ENCODE results near the gene CARD14. TPM values are rescaled to one million over a fixed set of nuclear protein-coding genes. Genes with fewer than 3 reads are reported as not detected.

CARD14 gene
- not detected in 2 replicates for total RNA-seq

DNA sequence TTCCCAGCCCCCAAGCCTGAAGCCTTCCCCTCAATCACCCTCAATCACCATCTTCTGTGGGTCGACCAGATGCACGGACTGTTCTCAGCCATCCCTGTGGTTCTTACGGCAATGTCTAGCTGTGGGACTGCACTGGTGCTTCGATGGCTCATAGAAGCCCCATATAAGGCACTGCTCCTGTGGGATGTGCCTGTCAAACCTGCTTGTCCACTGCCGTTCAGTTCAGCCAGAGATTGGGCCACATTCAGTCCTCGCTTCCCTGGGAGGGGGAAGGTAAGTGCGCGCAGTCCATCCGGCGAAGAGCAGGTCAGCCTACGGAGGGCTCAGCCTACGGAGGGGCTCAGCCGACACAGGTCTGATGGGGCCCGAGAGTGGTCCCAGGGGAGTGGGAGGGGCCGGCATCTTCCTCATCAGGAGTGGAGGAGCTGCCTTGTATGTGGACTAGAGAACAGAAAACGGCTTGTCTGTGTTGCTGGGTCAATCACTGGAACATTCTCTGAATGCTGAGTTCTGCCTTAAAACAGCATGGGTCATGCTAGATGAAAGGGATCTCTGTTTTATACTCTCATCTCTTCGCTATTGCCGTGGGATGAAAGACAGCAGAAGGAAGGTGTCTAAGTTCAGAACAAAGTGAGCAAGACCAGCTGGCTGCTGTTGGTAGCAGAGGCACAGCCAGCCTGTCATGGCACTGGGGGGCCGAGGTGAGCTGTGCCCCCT, at the start of gene CARD14:
TSS of gene CARD14 (plus strand) at position 247 of the 717 bp plus-strand sequence. CDS start 11,409 bp downstream, outside the sequence.
- H3K27me3 Mint-ChIP-seq, result peaks cover 2% of the 10 kb centered on the region
- intact Hi-C loops (cut with micrococcal nuclease), result no loop called here
- no peak within 1 kb of the TSS for H3K27ac Mint-ChIP-seq
- no peak within 1 kb of the TSS for H3K4me3 Mint-ChIP-seq
- peaks cover 2% of the 10 kb centered on the region for H3K4me1 Mint-ChIP-seq
- no peak for DNase-seq
- no peaks in the 10 kb centered on the region for H3K9me3 Mint-ChIP-seq
- H3K36me3 Mint-ChIP-seq (ENCODE audit: low read depth), result no peaks in the 10 kb centered on the region

- no peaks in the 10 kb centered on the region for H3K9me3 Mint-ChIP-seq
- no peak for DNase-seq
- H3K4me3 Mint-ChIP-seq, result no peak overlapping the region
- peaks cover 8% of the 10 kb centered on the region for H3K27me3 Mint-ChIP-seq
- no peak overlapping the region for H3K27ac Mint-ChIP-seq
- no peaks in the 10 kb centered on the region for H3K36me3 Mint-ChIP-seq (ENCODE audit: low read depth)
- intact Hi-C loops (cut with micrococcal nuclease), result no loop called here
- H3K4me1 Mint-ChIP-seq, result no peaks in the 10 kb centered on the region
These were observed 47.7 kb upstream of the CARD14 start for GRCh38 chr17:80122026-80122575.

GRCh38 chr17:80122926-80123505, 46.8 kb upstream of the CARD14 start:
- H3K27me3 Mint-ChIP-seq, result peaks cover 13% of the 10 kb centered on the region
- no peak overlapping the region for H3K27ac Mint-ChIP-seq
- H3K36me3 Mint-ChIP-seq (ENCODE audit: low read depth), result no peaks in the 10 kb centered on the region
- H3K4me3 Mint-ChIP-seq, result no peak overlapping the region
- no peak for DNase-seq
- H3K9me3 Mint-ChIP-seq, result no peaks in the 10 kb centered on the region
- no peaks in the 10 kb centered on the region for H3K4me1 Mint-ChIP-seq
- intact Hi-C loops (cut with micrococcal nuclease), result no loop called here

DNA sequence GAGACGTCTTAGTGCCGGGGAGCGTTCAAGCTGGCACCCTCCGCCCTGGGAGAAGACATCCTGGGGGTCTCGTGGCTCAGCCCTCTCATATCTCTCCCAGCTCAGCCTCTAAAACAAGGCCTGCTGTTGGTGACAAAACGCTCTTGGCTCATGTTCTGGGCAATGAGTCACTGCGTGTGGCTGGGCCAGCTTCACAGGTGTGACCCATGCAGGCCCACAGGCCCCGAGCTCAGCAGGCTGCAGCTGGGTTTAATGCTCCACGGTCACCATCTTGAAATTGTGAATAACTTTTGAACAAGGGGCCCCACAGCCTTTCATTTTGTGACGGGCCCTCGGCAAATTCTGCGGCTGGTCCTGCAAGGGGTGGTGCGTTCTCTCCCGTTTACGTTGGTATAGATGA, 46.0 kb upstream of the CARD14 start:
- DNase-seq, result no peak
- Mint-ChIP-seq H3K4me1 (no peaks in the 10 kb centered on the region), H3K36me3 (ENCODE audit: low read depth) (no peaks in the 10 kb centered on the region), H3K4me3 (no peak overlapping the region), H3K27me3 (peaks cover 20% of the 10 kb centered on the region), H3K9me3 (no peaks in the 10 kb centered on the region), H3K27ac (no peak overlapping the region)
- intact Hi-C loops (cut with micrococcal nuclease), result no loop called here

GRCh38 chr17:80124351-80124981, 45.4 kb upstream of the CARD14 start:
- no peak for DNase-seq
- intact Hi-C loops (cut with micrococcal nuclease), result no loop called here
- Mint-ChIP-seq H3K27ac (no peak overlapping the region), H3K27me3 (peaks cover 25% of the 10 kb centered on the region), H3K9me3 (no peaks in the 10 kb centered on the region), H3K36me3 (ENCODE audit: low read depth) (no peaks in the 10 kb centered on the region), H3K4me1 (no peaks in the 10 kb centered on the region), H3K4me3 (no peak overlapping the region)

- Mint-ChIP-seq H3K4me1 (no peaks in the 10 kb centered on the region), H3K27ac (no peak overlapping the region), H3K27me3 (peaks cover 28% of the 10 kb centered on the region), H3K36me3 (ENCODE audit: low read depth) (no peaks in the 10 kb centered on the region), H3K9me3 (no peaks in the 10 kb centered on the region), H3K4me3 (no peak overlapping the region)
- intact Hi-C loops (cut with micrococcal nuclease), result no loop called here
- no peak for DNase-seq
These were observed 44.0 kb upstream of the CARD14 start for GRCh38 chr17:80125656-80126448.

GRCh38 chr17:80126449-80126715, 43.4 kb upstream of the CARD14 start:
- H3K27me3 Mint-ChIP-seq, result peaks cover 28% of the 10 kb centered on the region
- H3K9me3 Mint-ChIP-seq, result no peaks in the 10 kb centered on the region
- intact Hi-C loops (cut with micrococcal nuclease), result no loop called here
- DNase-seq, result no peak
- no peak overlapping the region for H3K27ac Mint-ChIP-seq
- H3K4me1 Mint-ChIP-seq, result no peaks in the 10 kb centered on the region
- no peak overlapping the region for H3K4me3 Mint-ChIP-seq
- no peaks in the 10 kb centered on the region for H3K36me3 Mint-ChIP-seq (ENCODE audit: low read depth)

- Mint-ChIP-seq H3K27ac (no peak overlapping the region), H3K4me1 (no peaks in the 10 kb centered on the region), H3K27me3 (peaks cover 28% of the 10 kb centered on the region), H3K36me3 (ENCODE audit: low read depth) (peaks cover 13% of the 10 kb centered on the region), H3K4me3 (no peak overlapping the region), H3K9me3 (no peaks in the 10 kb centered on the region)
- DNase-seq, result no peak
- intact Hi-C loops (cut with micrococcal nuclease), result no loop called here
These were observed 40.7 kb upstream of the CARD14 start for GRCh38 chr17:80129006-80129565.

DNA sequence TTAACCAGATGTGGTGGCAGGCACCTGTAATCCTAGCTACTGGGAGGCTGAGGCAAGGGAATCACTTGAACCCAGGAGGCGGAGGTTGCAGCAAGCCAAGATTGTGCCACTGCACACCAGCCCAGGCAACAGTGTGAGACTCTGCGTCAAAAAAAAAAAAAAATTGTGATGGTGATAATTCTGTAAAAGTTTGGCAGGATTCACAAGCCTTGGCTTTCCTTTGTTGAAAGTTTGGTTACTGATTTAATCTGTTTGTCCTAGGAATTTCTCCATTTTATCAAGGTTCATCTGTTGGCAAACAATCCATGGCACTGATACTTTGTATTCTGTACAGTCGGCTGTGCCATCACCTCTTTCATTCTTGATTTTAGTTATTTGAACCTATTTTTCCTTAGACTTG, 38.8 kb upstream of the CARD14 start:
- H3K9me3 Mint-ChIP-seq, result no peaks in the 10 kb centered on the region
- H3K4me3 Mint-ChIP-seq, result no peak overlapping the region
- peaks cover 27% of the 10 kb centered on the region for H3K36me3 Mint-ChIP-seq (ENCODE audit: low read depth)
- DNase-seq, result no peak
- no peaks in the 10 kb centered on the region for H3K4me1 Mint-ChIP-seq
- H3K27me3 Mint-ChIP-seq, result peaks cover 26% of the 10 kb centered on the region
- intact Hi-C loops (cut with micrococcal nuclease), result no loop called here
- no peak overlapping the region for H3K27ac Mint-ChIP-seq

DNA sequence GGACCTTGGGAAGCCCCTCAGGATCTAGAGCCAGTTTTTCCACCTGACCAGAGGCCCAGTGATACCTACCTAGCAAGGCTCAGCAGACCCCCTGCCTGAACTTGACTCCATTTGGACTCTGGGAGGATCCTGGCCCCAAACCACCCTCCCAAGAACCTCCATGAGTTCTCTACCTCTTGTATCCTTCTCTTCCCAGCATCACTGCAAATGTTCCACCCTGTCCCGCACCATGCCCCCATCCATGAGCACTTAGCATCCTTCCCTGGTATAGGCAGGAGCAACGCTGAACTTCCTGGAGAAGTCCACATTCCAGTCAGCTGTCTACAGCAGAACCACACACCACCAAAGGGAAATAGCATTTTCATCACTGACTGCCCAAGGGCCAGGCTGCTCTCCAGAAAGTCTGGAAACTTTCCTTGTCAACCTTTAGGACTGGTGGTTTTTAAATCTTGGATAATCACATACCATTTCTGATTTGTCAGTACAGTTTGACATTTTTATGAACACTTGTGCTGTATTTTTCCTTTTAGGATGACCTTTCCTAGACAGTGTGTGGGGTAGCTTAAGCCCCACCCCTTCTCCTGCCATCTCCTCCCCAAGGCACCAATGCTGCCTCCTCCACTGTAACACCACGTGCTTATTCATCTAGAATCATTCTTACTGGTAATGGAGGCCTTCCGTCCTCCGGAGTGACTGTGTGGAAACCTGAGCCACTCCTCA, 36.8 kb upstream of the CARD14 start:
- H3K9me3 Mint-ChIP-seq, result no peaks in the 10 kb centered on the region
- H3K4me3 Mint-ChIP-seq, result no peak overlapping the region
- peaks cover 47% of the 10 kb centered on the region for H3K36me3 Mint-ChIP-seq (ENCODE audit: low read depth)
- intact Hi-C loops (cut with micrococcal nuclease), result no loop called here
- peaks cover 15% of the 10 kb centered on the region for H3K27me3 Mint-ChIP-seq
- DNase-seq, result no peak
- no peak overlapping the region for H3K27ac Mint-ChIP-seq
- no peaks in the 10 kb centered on the region for H3K4me1 Mint-ChIP-seq

DNA sequence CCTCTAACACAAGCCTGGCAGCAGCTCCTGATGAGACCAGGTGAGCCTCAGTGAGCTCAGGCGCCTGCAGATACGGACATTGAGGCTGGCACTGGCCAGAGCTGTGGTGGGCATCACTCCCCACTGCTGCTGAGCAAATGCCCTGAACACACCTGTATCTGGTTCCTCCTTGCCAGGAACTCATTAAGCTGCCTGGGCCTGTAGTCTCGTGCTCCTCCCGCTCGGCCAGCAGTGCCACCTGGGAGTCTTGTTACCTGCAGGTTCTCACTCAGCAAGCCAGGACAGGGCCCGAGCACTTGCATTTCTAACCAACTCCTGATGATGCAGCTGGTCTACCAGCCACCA, 36.2 kb upstream of the CARD14 start:
- no peak for DNase-seq
- H3K4me3 Mint-ChIP-seq, result no peak overlapping the region
- intact Hi-C loops (cut with micrococcal nuclease), result no loop called here
- H3K27me3 Mint-ChIP-seq, result peaks cover 10% of the 10 kb centered on the region
- no peaks in the 10 kb centered on the region for H3K4me1 Mint-ChIP-seq
- no peak overlapping the region for H3K27ac Mint-ChIP-seq
- H3K36me3 Mint-ChIP-seq (ENCODE audit: low read depth), result peaks cover 50% of the 10 kb centered on the region
- H3K9me3 Mint-ChIP-seq, result no peaks in the 10 kb centered on the region

- no peak overlapping the region for H3K4me3 Mint-ChIP-seq
- DNase-seq, result no peak
- peaks cover 3% of the 10 kb centered on the region for H3K4me1 Mint-ChIP-seq
- H3K27ac Mint-ChIP-seq, result peak overlapping the region; percentile 25
- H3K27me3 Mint-ChIP-seq, result no peaks in the 10 kb centered on the region
- peaks cover 80% of the 10 kb centered on the region for H3K36me3 Mint-ChIP-seq (ENCODE audit: low read depth)
- no peaks in the 10 kb centered on the region for H3K9me3 Mint-ChIP-seq
- intact Hi-C loops (cut with micrococcal nuclease), result no loop called here
These were observed 32.7 kb upstream of the CARD14 start for GRCh38 chr17:80137131-80137530.

DNA sequence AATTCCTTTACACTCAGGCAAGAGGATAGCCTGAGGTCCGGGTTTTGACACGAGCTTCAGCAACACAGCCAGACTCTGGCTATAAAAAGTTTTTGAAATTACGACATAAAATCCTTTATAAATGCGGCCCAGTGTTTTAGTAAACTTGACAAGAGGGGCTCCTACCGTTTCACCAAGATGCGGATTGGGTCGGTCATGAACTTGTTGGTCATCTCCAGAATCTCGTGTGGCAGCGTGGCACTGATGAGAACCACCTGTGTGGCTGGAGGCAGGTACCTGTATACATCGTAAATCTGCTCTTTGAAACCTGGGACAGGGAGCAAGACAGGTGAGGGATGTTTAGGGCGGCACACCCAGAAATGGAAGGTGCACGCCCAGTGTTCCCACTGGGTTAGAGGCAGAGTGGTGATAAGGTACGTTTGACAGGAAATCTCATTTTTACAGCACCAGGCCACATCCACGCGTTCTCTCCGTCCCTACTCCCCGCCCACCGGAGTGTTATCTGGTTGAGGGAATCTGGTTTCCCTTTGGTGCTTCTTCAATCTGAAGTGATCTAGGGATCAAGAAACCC, 30.9 kb upstream of the CARD14 start:
- no peak overlapping the region for H3K27ac Mint-ChIP-seq
- intact Hi-C loops (cut with micrococcal nuclease), result no loop called here
- H3K4me3 Mint-ChIP-seq, result no peak overlapping the region
- no peaks in the 10 kb centered on the region for H3K9me3 Mint-ChIP-seq
- no peaks in the 10 kb centered on the region for H3K27me3 Mint-ChIP-seq
- peaks cover 81% of the 10 kb centered on the region for H3K36me3 Mint-ChIP-seq (ENCODE audit: low read depth)
- H3K4me1 Mint-ChIP-seq, result peaks cover 10% of the 10 kb centered on the region
- DNase-seq, result no peak

Data from activated CD4-positive, alpha-beta T cell treated with anti-CD3 and anti-CD28 coated beads, Interleukin-2, amount 10 ng/mL, durations not matched to agents 24 days and 14 days (primary cell).